Activated B cell treated with CpG ODN at 0.5 μM for 24 hours (primary cell): ENCODE measurements around the gene SUSD4. TPM values are rescaled to one million over a fixed set of nuclear protein-coding genes. Genes with fewer than 3 reads are reported as not detected.

ENCODE experiments used
- ATAC-seq: fragments of 200-7000 bp; cut with Tn5 transposase; one replicate; pipeline ENCODE4 v1.10.0; 2021; ENCODE audit warnings: low read depth, mild to moderate bottlenecking, moderate library complexity
- CTCF ChIA-PET: fragments of 350-600 bp; sonication (Branson Sonifier 250); formaldehyde crosslinking; loops from one replicate; lab custom pipeline; 2021; ENCODE audit warnings: antibody characterized with exemption; lab: Charles Lee
- POLR2A ChIA-PET: fragments of 350-600 bp; sonication (Branson Sonifier 250); formaldehyde crosslinking; loops from one replicate; lab custom pipeline; 2021; ENCODE audit warnings: antibody characterized with exemption; lab: Charles Lee
- DNase-seq: peaks from one replicate; pipeline ENCODE4 v3.0.0; 2022
- H3K27ac Mint-ChIP-seq: one replicate; pipeline ENCODE4 v1.8.0; 2020; ENCODE audit warnings: mixed read lengths
- H3K27me3 Mint-ChIP-seq: one replicate; pipeline ENCODE4 v1.8.0; 2021; ENCODE audit warnings: mixed read lengths
- H3K36me3 Mint-ChIP-seq: one replicate; pipeline ENCODE4 v1.8.0; 2021; ENCODE audit warnings: low read depth, mixed read lengths
- H3K4me1 Mint-ChIP-seq: one replicate; pipeline ENCODE4 v1.8.0; 2021; ENCODE audit warnings: mixed read lengths
- H3K4me3 Mint-ChIP-seq: one replicate; pipeline ENCODE4 v1.8.0; 2020; ENCODE audit warnings: mild to moderate bottlenecking, mixed read lengths
- H3K9me3 Mint-ChIP-seq: one replicate; pipeline ENCODE4 v1.8.0; 2020; ENCODE audit warnings: mixed read lengths
- CTCF ChIP-seq: fragments of 200-600 bp; IDR thresholded peaks from one replicate; pipeline ENCODE4 v1.8.0; 2022; ENCODE audit warnings: antibody characterized with exemption, mild to moderate bottlenecking
- intact Hi-C: fragments of 100-400 bp; cut with micrococcal nuclease; formaldehyde crosslinking; loops from one replicate; pipeline ENCODE4 v1.15.1; 2024
- total RNA-seq: library from RNA; stranded (reverse); gene quantifications from 2 replicates; pipeline ENCODE4 v1.2.3, GENCODE V29; 2022

The SUSD4 gene
- total RNA-seq, 1 donor from 2014 or later, result not detected

- Mint-ChIP-seq H3K27ac (no peak overlapping the region), H3K4me3 (no peak overlapping the region), H3K27me3 (peaks cover 5% of the 10 kb centered on the region), H3K4me1 (no peaks in the 10 kb centered on the region), H3K36me3 (no peaks in the 10 kb centered on the region), H3K9me3 (no peaks in the 10 kb centered on the region)
- ChIA-PET CTCF (interaction anchor here (1.2 kb wide), 1 partner anchor 92 kb away, joined by 3 read pairs; no protein-coding TSS in a partner anchor), POLR2A (no interaction called here)
- no peak for TF ChIP-seq CTCF
- intact Hi-C loops, result no loop called here
- DNase-seq, result no peak
- ATAC-seq, result no peak
Measured at GRCh38 chr1:223225481-223225880, 138.5 kb downstream of the SUSD4 start.

- intact Hi-C loops, result no loop called here
- Mint-ChIP-seq H3K4me1 (no peaks in the 10 kb centered on the region), H3K9me3 (no peaks in the 10 kb centered on the region), H3K36me3 (no peaks in the 10 kb centered on the region), H3K27ac (no peak overlapping the region), H3K27me3 (peaks cover 5% of the 10 kb centered on the region), H3K4me3 (no peak overlapping the region)
- no peak for TF ChIP-seq CTCF
- ChIA-PET POLR2A (no interaction called here), CTCF (interaction anchor here (1.2 kb wide), 1 partner anchor 91 kb away, joined by 3 read pairs; no protein-coding TSS in a partner anchor)
- DNase-seq (no peak), ATAC-seq (no peak)
Measured at GRCh38 chr1:223225061-223225460, 138.9 kb downstream of the SUSD4 start.

- CTCF ChIA-PET, result no interaction called here
- DNase-seq, result no peak
- H3K36me3 Mint-ChIP-seq, result no peaks in the 10 kb centered on the region
- H3K27me3 Mint-ChIP-seq, result peaks cover 5% of the 10 kb centered on the region
- TF ChIP-seq CTCF, result no peak
- H3K27ac Mint-ChIP-seq, result no peak overlapping the region
- no peak for ATAC-seq
- POLR2A ChIA-PET, result no interaction called here
- no peak overlapping the region for H3K4me3 Mint-ChIP-seq
- H3K4me1 Mint-ChIP-seq, result no peaks in the 10 kb centered on the region
- intact Hi-C loops, result no loop called here
- H3K9me3 Mint-ChIP-seq, result no peaks in the 10 kb centered on the region
Measured at GRCh38 chr1:223224465-223224864, 139.5 kb downstream of the SUSD4 start.

DNA sequence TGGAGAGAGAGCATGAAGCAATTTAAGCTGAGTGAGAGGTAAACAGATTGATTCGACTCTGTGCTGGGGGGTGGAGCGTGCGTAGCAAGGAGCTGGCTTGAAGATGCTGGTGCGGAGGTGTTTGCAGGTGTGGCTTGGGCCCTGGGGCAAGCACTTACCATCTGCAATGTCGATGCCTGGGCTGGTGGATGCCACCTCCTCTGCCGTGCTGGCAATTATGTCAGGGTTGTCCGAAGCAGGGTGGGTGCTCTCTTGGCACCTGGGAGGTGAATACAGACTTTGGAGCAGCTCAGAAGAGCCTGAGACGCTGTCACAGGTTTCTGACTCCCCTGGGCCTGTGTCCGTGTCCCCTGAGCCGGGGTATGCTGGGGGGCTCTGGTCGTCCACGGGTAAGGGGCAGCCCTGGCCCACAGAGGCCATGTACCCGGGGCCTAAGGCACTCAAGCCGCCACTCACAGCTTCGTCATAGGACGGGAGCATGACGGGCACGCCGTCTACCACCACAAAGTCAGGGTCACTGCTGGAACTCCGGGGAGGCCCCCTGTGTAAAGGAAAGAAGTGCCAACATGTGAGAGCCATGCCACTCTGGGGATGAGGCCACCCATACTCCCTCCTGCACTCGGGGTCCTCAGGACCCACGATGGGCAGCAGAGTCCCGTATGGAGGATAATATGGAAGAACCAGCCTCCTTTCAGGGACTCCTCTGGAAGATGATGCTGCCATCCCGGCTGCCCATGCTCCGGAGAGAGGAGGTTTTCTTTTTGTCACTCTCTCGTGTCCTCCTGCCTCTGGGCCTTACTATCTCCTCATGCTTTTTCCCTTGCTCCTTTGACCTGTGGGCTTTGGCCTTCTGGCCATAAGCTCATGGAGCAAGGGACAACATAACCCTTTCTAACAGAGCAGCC lies 140.6 kb downstream of the SUSD4 start:
- intact Hi-C loops, result no loop called here
- ChIA-PET POLR2A (no interaction called here), CTCF (no interaction called here)
- DNase-seq, result no peak
- no peaks in the 10 kb centered on the region for H3K4me1 Mint-ChIP-seq
- no peak overlapping the region for H3K4me3 Mint-ChIP-seq
- H3K27me3 Mint-ChIP-seq, result peaks cover 5% of the 10 kb centered on the region
- no peak for TF ChIP-seq CTCF
- ATAC-seq, result no peak
- H3K27ac Mint-ChIP-seq, result no peak overlapping the region
- no peaks in the 10 kb centered on the region for H3K36me3 Mint-ChIP-seq
- peaks cover 4% of the 10 kb centered on the region for H3K9me3 Mint-ChIP-seq

- Mint-ChIP-seq H3K36me3 (no peaks in the 10 kb centered on the region), H3K27me3 (peaks cover 5% of the 10 kb centered on the region), H3K27ac (no peak overlapping the region), H3K4me1 (no peaks in the 10 kb centered on the region), H3K9me3 (peaks cover 8% of the 10 kb centered on the region), H3K4me3 (no peak overlapping the region)
- CTCF ChIA-PET, result no interaction called here
- POLR2A ChIA-PET, result no interaction called here
- intact Hi-C loops, result no loop called here
- ATAC-seq (no peak), DNase-seq (no peak)
- TF ChIP-seq CTCF, result no peak
Measured at GRCh38 chr1:223222377-223222776, 141.6 kb downstream of the SUSD4 start.
